LNCAP (cell line): ENCODE data around the gene SRBD1.
A peak's percentile ranks its signal among the peaks of the same experiment; 100 is the strongest.

ENCODE experiments used
- CTCF ChIP-seq: fragments of 450-650 bp; IDR thresholded peaks from 2 replicates; pipeline ENCODE4 v1.5.1; 2017; ENCODE audit warnings: mild to moderate bottlenecking

Gene SRBD1

GRCh38 chr2:45649858-45650811 is 39.1 kb upstream of the SRBD1 start:
- no peak for TF ChIP-seq CTCF

- no peak for TF ChIP-seq CTCF
These were observed 38.4 kb upstream of the SRBD1 start for GRCh38 chr2:45649462-45649857.

GRCh38 chr2:45648636-45649035 is 37.6 kb upstream of the SRBD1 start:
- TF ChIP-seq CTCF = no peak

- no peak for TF ChIP-seq CTCF
These were observed 37.0 kb upstream of the SRBD1 start for GRCh38 chr2:45647986-45648520.

GRCh38 chr2:45647356-45647755 is 36.3 kb upstream of the SRBD1 start:
- no peak for TF ChIP-seq CTCF

- TF ChIP-seq CTCF = no peak
These were observed 35.2 kb upstream of the SRBD1 start for GRCh38 chr2:45646289-45646688.

GRCh38 chr2:45643543-45644542 is 32.8 kb upstream of the SRBD1 start:
- TF ChIP-seq CTCF = peak; percentile 62
